Choroid plexus epithelial cell (primary cell): ENCODE measurements around the gene GNAT2.

Experiments used
- DNase-seq: peaks from one replicate; pipeline ENCODE4 v3.0.0-alpha.2; 2010; ENCODE audit warnings: low read depth
- H3K4me3 ChIP-seq: 2 replicates; pipeline ENCODE4 v1.5.1; 2011; ENCODE audit warnings: low read depth, mild to moderate bottlenecking, control low read depth, low read length, moderate library complexity
- TF ChIP-seq, protein P1 (sequence below): conservative IDR thresholded peaks from 2 replicates; pipeline ENCODE4 v1.5.1; 2011; ENCODE audit warnings: low read depth, mild to moderate bottlenecking, control low read depth, inconsistent platforms, low read length, moderate library complexity

Gene GNAT2

DNA sequence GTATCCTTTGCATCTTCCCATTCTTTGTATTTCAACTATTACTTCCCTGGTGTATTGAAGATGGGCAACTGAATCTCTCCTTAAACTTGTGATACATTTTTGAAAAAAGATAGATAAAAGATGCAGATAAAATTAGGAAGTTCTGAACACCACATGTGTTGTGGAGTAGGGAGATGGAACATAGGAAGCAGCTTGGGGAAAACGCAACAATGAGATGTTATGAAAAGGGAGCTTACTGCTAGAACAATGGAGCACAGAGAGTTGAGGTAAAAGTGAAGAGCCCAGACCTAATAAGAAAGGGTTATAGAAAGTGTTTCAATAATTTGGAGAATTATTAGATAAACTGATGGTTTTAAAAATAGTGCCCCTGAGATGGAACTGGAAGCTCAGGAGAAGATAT, 50.1 kb downstream of the GNAT2 start:
- no peak for DNase-seq
- H3K4me3 ChIP-seq: no peak overlapping the region
- TF ChIP-seq, protein P1, sequence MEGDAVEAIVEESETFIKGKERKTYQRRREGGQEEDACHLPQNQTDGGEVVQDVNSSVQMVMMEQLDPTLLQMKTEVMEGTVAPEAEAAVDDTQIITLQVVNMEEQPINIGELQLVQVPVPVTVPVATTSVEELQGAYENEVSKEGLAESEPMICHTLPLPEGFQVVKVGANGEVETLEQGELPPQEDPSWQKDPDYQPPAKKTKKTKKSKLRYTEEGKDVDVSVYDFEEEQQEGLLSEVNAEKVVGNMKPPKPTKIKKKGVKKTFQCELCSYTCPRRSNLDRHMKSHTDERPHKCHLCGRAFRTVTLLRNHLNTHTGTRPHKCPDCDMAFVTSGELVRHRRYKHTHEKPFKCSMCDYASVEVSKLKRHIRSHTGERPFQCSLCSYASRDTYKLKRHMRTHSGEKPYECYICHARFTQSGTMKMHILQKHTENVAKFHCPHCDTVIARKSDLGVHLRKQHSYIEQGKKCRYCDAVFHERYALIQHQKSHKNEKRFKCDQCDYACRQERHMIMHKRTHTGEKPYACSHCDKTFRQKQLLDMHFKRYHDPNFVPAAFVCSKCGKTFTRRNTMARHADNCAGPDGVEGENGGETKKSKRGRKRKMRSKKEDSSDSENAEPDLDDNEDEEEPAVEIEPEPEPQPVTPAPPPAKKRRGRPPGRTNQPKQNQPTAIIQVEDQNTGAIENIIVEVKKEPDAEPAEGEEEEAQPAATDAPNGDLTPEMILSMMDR: no peak

DNA sequence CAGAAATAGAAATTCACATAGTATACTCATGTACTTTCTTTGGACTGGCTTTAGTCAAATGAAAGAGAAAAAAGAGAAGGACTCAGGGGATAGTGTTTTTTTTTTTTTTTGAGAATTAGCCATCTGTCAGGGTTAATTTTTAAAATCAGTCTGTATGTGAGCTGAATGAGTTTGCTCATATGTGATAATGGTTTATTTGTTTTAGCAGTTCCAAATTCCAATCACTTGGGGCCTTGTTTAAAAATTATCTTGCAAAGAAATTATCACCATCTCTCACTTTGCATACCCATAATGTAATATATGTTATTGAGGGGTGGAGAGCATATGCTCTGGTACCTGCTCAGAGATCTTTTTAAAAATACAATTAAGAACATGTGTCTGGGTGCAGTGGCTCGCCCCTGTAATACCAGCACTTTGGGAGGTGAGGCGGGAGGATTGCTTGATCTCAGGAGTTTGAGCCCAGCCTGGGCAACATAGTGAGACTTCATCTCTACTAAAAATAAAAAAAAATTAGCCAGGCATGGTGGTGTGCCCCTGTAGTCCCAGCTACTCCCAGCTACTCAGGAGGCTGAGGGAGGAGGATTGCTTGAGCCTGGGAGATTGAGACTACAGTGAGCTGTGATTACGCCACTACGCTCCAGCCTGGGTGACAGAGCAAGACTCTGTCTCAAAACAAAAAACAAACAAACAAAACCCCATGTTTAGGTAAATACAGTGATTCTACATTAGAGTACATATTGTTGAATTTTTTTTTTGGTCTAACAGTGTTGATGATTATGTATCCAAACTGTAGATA, 51.3 kb downstream of the GNAT2 start:
- DNase-seq: no peak
- TF ChIP-seq, protein P1: no peak
- H3K4me3 ChIP-seq: no peak overlapping the region

DNA sequence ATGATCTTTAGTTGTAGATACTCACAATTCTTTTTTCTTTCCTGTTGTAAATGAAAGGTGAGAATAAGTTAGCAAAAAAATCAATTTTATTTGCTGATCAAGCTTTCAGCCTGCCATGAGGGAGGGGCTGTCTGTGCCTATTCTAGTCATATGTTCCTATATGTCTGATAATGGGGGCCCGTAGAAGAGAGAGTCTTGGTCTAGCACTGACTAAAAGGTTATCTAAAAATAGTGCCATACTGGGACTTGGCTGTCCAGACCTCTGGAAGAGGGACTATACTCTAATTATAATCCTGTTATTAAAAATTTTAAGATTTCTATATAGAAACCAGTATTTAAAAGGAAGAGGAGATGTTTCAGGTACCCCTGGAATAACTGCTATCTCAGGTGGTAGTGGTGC, 52.4 kb downstream of the GNAT2 start:
- TF ChIP-seq, protein P1: no peak
- H3K4me3 ChIP-seq: no peak overlapping the region
- no peak for DNase-seq

DNA sequence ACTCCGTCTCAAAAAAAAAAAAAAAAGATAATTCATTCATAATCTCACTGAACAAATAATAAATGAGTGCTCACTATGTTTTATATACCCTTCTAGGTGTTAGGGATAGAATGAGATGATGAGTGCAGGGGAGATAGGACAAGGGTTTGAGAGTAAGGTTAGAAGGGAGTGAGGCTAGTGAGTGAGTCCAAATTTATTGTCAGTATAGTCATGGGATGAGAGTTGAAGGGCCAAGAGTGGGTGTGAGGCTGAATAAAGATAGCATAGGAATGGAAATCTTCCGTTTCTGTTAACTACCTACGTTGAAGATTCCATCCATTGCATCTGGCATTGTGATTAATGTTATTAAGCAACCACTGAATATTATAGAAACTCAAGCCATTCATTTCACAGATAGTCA, 54.2 kb downstream of the GNAT2 start:
- TF ChIP-seq, protein P1: no peak
- no peak for DNase-seq

DNA sequence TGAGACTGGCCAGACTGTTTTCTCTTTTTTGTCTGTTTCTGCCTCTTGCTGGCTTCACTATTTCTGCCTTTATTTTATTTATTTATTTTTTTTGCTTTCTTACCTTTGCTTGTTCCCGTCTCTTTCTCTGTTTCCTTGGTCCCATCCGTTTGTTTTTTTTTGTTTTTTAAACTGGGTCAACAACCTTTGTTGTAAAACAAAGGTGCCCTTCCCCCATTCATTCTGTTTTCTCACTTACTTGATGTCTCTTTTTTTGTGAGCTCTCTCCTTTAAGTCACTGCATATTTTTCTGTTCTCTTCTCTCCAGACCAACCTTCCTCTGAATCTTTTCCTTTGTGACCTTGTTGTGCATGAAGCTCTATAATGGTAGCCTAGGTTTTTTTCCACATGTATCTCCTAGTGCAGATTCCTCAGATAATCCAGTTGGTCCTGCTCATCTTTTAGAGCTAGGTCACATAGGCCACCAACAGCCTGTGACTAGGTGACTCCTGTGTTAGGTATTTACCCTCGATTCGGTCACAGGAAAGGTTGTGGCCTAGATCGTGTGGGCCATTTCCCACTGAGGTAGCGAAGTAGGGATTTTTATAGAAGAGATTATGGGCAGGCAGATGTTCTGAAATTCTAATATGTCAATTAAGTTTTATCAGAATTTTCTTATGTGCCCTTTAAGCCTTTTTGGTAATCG, 55.1 kb downstream of the GNAT2 start:
- DNase-seq: no peak
- H3K4me3 ChIP-seq: no peak overlapping the region
- TF ChIP-seq, protein P1: no peak

More for the DNA sequence above, 54.2 kb downstream of the GNAT2 start:
- H3K4me3 ChIP-seq: no peak overlapping the region

DNA sequence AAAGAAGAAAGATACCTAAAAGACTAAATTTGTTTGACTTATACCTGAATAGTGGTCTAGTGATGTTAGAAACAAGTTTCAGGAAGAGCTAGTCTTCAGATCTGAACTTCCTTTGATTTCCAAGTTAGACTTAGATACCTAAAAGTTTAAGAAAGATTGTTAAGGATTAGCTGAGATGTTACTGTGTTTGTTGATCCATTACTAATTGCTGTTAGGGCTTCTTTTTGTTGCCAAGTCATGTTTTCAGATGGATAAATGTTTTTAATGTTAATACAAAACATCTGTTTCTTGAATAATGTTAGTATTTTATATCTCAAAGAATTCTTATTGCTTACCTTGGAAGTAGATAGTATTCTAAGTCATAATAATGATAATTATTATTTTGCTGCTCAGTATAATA, 59.4 kb downstream of the GNAT2 start:
- TF ChIP-seq, protein P1: no peak
- no peak overlapping the region for H3K4me3 ChIP-seq

More for the DNA sequence above, 59.4 kb downstream of the GNAT2 start:
- no peak for DNase-seq
